NCI-H2029 (cell line): ENCODE results near the gene FRG2B.
"Not testable (repeated sequence)": the region's sequence is repeated elsewhere in the genome, so short reads cannot be mapped to it uniquely, and the experiment has no call there.

Source experiments
- DNase-seq: peaks from one replicate; lab custom pipeline; 2025; lab: John Stamatoyannopoulos, UW

Gene FRG2B

DNA sequence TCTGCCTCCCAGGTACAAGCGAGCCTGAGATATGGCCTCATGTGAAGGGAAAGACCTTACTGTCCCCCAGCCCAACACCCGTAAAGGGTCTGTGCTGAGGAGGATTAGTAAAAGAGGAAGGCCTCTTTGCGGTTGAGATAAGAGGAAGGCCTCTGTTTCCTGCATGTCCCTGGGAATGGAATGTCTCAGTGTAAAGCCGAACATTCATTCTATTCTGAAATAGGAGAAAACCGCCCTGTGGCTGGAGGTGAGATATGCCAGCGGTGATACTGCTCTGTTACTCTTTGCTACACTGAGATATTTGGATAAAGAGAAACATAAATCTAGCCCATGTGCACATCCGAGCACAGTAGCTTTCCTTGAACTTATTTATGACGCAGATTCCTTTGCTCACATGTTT lies 26.7 kb downstream of the FRG2B start:
- DNase-seq = not testable (repeated sequence)

DNA sequence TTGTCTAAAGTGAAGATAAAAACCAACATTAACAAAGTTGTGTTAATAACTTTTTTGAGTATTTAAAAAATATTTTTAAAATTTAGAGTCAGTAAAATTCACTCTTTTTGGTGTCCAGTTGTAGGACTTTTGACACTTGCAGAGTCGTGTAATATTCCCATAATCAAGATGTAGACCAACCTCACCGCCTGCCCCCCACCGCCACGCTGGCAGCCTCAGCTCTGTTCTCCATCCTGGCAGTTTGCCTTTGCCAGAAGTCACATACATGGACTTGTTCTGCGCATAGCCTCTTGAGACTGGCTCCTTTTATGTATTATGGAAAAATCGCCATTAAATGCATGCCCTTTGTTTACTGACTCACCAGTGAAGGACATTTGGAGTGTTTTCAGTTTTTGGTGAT lies 33.9 kb downstream of the FRG2B start:
- DNase-seq = peak; percentile 19

DNA sequence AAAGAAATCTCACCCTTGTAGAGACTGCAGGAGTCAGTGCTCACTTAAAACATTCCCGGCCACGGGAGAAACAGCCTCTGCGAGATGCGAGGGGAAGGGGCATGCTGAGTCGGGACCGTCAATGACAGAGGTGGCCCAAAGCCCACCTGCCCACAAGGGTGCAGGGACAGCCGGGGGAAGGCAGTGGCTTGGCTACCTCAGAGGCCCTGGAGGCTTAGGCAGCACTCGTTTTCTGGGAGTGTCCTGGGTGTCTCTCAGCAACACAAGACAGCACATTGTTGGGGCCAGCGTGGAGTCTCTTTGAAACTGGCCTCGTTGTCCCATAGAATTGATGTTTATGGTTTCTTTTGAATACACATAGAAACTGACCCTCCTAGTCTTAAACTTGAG lies 35.6 kb downstream of the FRG2B start:
- DNase-seq = no peak

DNA sequence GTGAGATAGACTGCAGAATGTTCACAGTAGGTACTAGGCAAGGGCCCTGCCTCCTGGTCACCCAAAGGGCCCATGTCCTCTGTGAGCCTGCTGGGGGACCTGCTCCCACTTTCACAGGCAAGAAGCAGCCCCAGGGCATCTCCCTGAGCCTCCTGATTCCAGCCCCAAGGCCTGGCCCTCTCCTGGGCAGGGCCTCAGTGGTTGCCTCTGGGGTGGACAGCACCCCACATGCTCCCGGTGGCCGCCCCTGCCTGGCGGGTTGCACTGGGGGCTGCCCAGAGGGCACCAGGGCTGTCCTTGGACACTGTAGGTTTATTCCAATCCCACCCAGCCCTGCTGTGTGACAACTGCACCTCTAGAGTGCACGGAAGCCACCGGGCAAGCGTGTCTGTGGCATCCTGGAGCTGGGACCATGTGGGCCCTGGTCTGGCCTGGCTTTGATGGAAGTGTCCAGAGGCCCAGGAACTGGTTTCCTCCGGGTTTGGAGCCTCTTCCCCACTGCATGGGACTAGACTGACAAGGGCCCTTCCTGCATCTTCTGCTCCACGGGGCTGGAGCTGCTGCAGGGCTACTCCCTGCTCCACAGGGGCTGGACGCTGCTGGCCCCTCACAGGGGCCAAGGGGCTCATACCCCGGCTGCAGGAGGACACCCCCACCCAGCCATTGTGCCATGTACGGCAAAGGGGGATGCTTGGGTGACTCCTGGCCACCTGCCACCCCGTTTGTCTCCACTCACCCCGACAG lies 36.2 kb downstream of the FRG2B start:
- DNase-seq = no peak

DNA sequence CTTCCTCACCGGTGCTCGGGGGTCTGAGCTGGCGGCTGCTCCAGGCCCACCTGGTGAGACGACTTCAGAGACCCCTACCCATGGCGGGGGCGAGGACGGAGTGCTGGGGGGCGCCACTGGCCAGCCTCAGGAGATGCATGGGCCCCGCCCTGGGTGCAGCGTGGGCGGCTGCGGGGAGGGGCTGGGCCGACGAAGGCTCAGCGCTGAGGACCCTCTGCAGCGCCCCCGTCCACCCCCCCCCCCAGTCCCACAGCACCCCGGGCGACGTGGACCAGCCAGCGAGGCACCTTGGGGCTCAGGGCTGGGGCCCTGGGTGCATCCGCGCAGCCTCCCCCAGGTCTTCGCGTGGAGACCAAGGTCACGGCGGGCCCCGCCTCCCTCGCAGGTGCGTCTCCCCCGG lies 49.6 kb downstream of the FRG2B start:
- not testable (repeated sequence) for DNase-seq
